Upper lobe of right lung (tissue), 1 donor: ENCODE measurements around the gene NASP. TPM values are rescaled to one million over a fixed set of nuclear protein-coding genes. Genes with fewer than 3 reads are reported as not detected.

Experiments
- ATAC-seq: fragments of 200-7000 bp; cut with Tn5 transposase; one replicate; pipeline ENCODE4 v1.9.1; 2020; ENCODE audit warnings: mild to moderate bottlenecking, moderate library complexity
- DNase-seq: peaks from one replicate; pipeline ENCODE4 v3.0.0-alpha.2; 2020
- H3K27ac ChIP-seq: fragments of 200-600 bp; one replicate; pipeline ENCODE4 v1.8.0; 2022
- H3K27me3 ChIP-seq: fragments of 200-600 bp; one replicate; pipeline ENCODE4 v1.8.0; 2022; ENCODE audit warnings: mild to moderate bottlenecking
- H3K36me3 ChIP-seq: fragments of 200-600 bp; one replicate; pipeline ENCODE4 v1.8.0; 2022
- H3K4me1 ChIP-seq: fragments of 200-600 bp; one replicate; pipeline ENCODE4 v1.8.0; 2022
- H3K4me3 ChIP-seq: fragments of 200-600 bp; one replicate; pipeline ENCODE4 v1.8.0; 2022; ENCODE audit warnings: mild to moderate bottlenecking
- H3K9me3 ChIP-seq: fragments of 200-600 bp; one replicate; pipeline ENCODE4 v1.8.0; 2022
- CTCF ChIP-seq: fragments of 200-600 bp; IDR thresholded peaks from one replicate; pipeline ENCODE4 v1.8.0; 2022; ENCODE audit warnings: antibody characterized with exemption
- intact Hi-C: fragments of 100-400 bp; cut with DNase I; formaldehyde crosslinking; loops from one replicate; pipeline ENCODE4 v1.11.0; 2022
- total RNA-seq: library from RNA; stranded (reverse); fragmentation: NEBNext Ultra II Directional; extraction: Animal tissue kit (Norgen Biotek cat#: 25700); gene quantifications from one replicate; pipeline ENCODE4 v1.2.1, GENCODE V29; 2021
- donor health status: DM: no; HTN: yes; CAD: no; lungs with severe emphysema.

NASP gene
- total RNA-seq, 1 donor from 2014 or later, result 49.8 TPM

- Histone ChIP-seq H3K27ac (no peak overlapping the region), H3K4me1 (no peaks in the 10 kb centered on the region), H3K27me3 (no peaks in the 10 kb centered on the region), H3K36me3 (peaks cover 84% of the 10 kb centered on the region), H3K9me3 (no peaks in the 10 kb centered on the region), H3K4me3 (no peak overlapping the region)
- ATAC-seq, result no peak
- DNase-seq, result no peak
- TF ChIP-seq CTCF, result no peak
- intact Hi-C loops, result no loop called here
Measured at GRCh38 chr1:45629035-45629434, 45.2 kb downstream of the NASP start.

- Histone ChIP-seq H3K27ac (no peak overlapping the region), H3K27me3 (no peaks in the 10 kb centered on the region), H3K36me3 (peaks cover 95% of the 10 kb centered on the region), H3K9me3 (no peaks in the 10 kb centered on the region), H3K4me1 (no peaks in the 10 kb centered on the region), H3K4me3 (no peak overlapping the region)
- TF ChIP-seq CTCF, result no peak
- no peak for DNase-seq
- intact Hi-C loops, result no loop called here
- ATAC-seq, result no peak
Measured at GRCh38 chr1:45630429-45630828, 46.6 kb downstream of the NASP start.

- no peak for ATAC-seq
- intact Hi-C loops, result no loop called here
- no peak overlapping the region for H3K27ac ChIP-seq
- peaks cover 97% of the 10 kb centered on the region for H3K36me3 ChIP-seq
- no peak overlapping the region for H3K4me3 ChIP-seq
- H3K27me3 ChIP-seq, result no peaks in the 10 kb centered on the region
- no peak for DNase-seq
- H3K9me3 ChIP-seq, result no peaks in the 10 kb centered on the region
- no peaks in the 10 kb centered on the region for H3K4me1 ChIP-seq
- no peak for TF ChIP-seq CTCF
Measured at GRCh38 chr1:45635211-45635610, 51.4 kb downstream of the NASP start.

- no peak for DNase-seq
- no peak overlapping the region for H3K4me3 ChIP-seq
- peaks cover 73% of the 10 kb centered on the region for H3K36me3 ChIP-seq
- no peaks in the 10 kb centered on the region for H3K27me3 ChIP-seq
- no peaks in the 10 kb centered on the region for H3K9me3 ChIP-seq
- peaks cover 9% of the 10 kb centered on the region for H3K4me1 ChIP-seq
- H3K27ac ChIP-seq, result no peak overlapping the region
- ATAC-seq, result no peak
- TF ChIP-seq CTCF, result no peak
- intact Hi-C loops, result no loop called here
Measured at GRCh38 chr1:45640293-45640692, 56.5 kb downstream of the NASP start.

GRCh38 chr1:45643321-45643720 is 59.5 kb downstream of the NASP start:
- DNase-seq, result no peak
- peak overlapping the region; percentile 2 for H3K27ac ChIP-seq
- no peaks in the 10 kb centered on the region for H3K27me3 ChIP-seq
- peaks cover 9% of the 10 kb centered on the region for H3K4me1 ChIP-seq
- no peak for TF ChIP-seq CTCF
- peaks cover 62% of the 10 kb centered on the region for H3K36me3 ChIP-seq
- intact Hi-C loops, result no loop called here
- ATAC-seq, result no peak
- H3K4me3 ChIP-seq, result no peak overlapping the region
- no peaks in the 10 kb centered on the region for H3K9me3 ChIP-seq

- Histone ChIP-seq H3K27ac (peak overlapping the region; percentile 2), H3K9me3 (no peaks in the 10 kb centered on the region), H3K4me3 (no peak overlapping the region), H3K4me1 (peaks cover 9% of the 10 kb centered on the region), H3K36me3 (peaks cover 56% of the 10 kb centered on the region), H3K27me3 (no peaks in the 10 kb centered on the region)
- peak; percentile 93 for ATAC-seq
- TF ChIP-seq CTCF, result peak; percentile 19
- no peak for DNase-seq
- intact Hi-C loops, result no loop called here
Measured at GRCh38 chr1:45643978-45644377, 60.1 kb downstream of the NASP start.
